GM19099 (cell line): ENCODE measurements around the gene SCO2.

Experiments used
- POLR2A ChIP-seq: IDR thresholded peaks from 3 replicates; pipeline ENCODE4 v1.6.1; 2011; ENCODE audit warnings: low read depth; ENCODE audit not compliant: insufficient read length; ENCODE audit errors: extremely low read depth

Gene SCO2

GRCh38 chr22:50485221-50486131 is 39.9 kb downstream of the SCO2 start:
- no peak for TF ChIP-seq POLR2A

- TF ChIP-seq POLR2A = no peak
Measured at GRCh38 chr22:50483977-50484853, 41.2 kb downstream of the SCO2 start.

- TF ChIP-seq POLR2A = no peak
Measured at GRCh38 chr22:50483556-50483955, 41.8 kb downstream of the SCO2 start.

- TF ChIP-seq POLR2A = no peak
Measured at GRCh38 chr22:50483106-50483505, 42.3 kb downstream of the SCO2 start.

- no peak for TF ChIP-seq POLR2A
Measured at GRCh38 chr22:50482107-50483074, 43.0 kb downstream of the SCO2 start.

GRCh38 chr22:50481440-50482106 is 43.8 kb downstream of the SCO2 start, which contains the start of gene ADM2:
ADM2 (plus strand) TSS chr22:50481543; CDS start chr22:50481848, 305 bp downstream.
- no peak for TF ChIP-seq POLR2A

- TF ChIP-seq POLR2A = no peak
Measured at GRCh38 chr22:50481045-50481439, 44.4 kb downstream of the SCO2 start.

- no peak for TF ChIP-seq POLR2A
Measured at GRCh38 chr22:50479721-50480120, 45.7 kb downstream of the SCO2 start.

- TF ChIP-seq POLR2A = no peak
Measured at GRCh38 chr22:50477923-50478322, 47.5 kb downstream of the SCO2 start.

- no peak for TF ChIP-seq POLR2A
Measured at GRCh38 chr22:50476868-50477267, 48.5 kb downstream of the SCO2 start.

GRCh38 chr22:50475652-50476002 is 49.8 kb downstream of the SCO2 start:
- TF ChIP-seq POLR2A = no peak

GRCh38 chr22:50474710-50475651 is 50.4 kb downstream of the SCO2 start, which contains the start of gene SBF1:
SBF1 (minus strand) TSS chr22:50475035; CDS start chr22:50474840, 195 bp downstream.
- TF ChIP-seq POLR2A = peak; percentile 72

- TF ChIP-seq POLR2A = no peak
Measured at GRCh38 chr22:50473855-50474671, 51.3 kb downstream of the SCO2 start.
